HG02852 (cell line): ENCODE data around the gene AP4M1.
A peak's percentile ranks its signal among the peaks of the same experiment; 100 is the strongest.

ENCODE experiments used
- ATAC-seq: cut with Tn5 transposase; IDR thresholded peaks from one replicate; pipeline ENCODE4 v1.9.1; 2021; ENCODE audit warnings: mild to moderate bottlenecking, moderate library complexity; ENCODE audit not compliant: unreplicated experiment

AP4M1 gene

GRCh38 chr7:100085515-100085914 lies 15.9 kb upstream of the AP4M1 start:
- no peak for ATAC-seq

- no peak for ATAC-seq
Observed at GRCh38 chr7:100087055-100087750, 14.2 kb upstream of the AP4M1 start.

GRCh38 chr7:100088095-100088620 lies 13.3 kb upstream of the AP4M1 start:
- ATAC-seq, result peak; percentile 18

DNA sequence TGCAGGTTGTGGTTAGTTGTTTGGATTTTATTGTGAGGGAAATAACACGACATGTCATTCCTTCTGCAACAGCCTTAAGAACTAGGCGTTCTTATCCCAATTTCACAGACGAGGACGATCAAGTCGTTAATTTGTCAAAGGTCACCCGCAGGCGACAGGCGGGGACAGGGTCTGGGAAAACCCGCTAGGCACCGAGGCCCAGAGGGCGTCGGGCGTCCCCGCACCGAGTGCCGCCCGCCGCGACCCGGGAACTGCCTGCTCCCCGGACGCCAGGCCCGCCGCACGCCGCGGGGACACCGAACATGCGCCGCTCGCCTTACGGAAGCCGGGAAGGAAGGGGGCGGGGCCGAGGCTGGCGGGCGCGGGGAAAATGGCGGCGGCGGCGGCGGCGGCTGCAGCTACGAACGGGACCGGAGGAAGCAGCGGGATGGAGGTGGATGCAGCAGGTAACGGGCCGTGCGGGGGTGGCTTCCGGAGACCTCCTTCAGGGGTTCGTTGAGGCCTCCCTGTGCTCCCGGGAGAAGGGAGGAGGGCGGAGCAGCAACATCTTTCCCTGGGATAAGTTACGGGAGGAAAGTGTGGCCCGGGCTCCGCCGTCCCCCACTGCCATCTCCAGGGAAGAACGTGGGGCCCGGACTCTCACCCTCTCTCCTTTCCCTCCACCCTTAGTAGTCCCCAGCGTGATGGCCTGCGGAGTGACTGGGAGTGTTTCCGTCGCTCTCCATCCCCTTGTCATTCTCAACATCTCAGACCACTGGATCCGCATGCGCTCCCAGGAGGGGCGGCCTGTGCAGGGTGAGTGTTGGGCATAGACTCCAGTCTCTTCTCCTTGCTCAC lies 12.6 kb upstream of the AP4M1 start, which contains the start of gene COPS6:
TSS of gene COPS6 (plus strand) at position 349 of the 837 bp plus-strand sequence. CDS start at position 371, 22 bp downstream.
- peak; percentile 63 for ATAC-seq

DNA sequence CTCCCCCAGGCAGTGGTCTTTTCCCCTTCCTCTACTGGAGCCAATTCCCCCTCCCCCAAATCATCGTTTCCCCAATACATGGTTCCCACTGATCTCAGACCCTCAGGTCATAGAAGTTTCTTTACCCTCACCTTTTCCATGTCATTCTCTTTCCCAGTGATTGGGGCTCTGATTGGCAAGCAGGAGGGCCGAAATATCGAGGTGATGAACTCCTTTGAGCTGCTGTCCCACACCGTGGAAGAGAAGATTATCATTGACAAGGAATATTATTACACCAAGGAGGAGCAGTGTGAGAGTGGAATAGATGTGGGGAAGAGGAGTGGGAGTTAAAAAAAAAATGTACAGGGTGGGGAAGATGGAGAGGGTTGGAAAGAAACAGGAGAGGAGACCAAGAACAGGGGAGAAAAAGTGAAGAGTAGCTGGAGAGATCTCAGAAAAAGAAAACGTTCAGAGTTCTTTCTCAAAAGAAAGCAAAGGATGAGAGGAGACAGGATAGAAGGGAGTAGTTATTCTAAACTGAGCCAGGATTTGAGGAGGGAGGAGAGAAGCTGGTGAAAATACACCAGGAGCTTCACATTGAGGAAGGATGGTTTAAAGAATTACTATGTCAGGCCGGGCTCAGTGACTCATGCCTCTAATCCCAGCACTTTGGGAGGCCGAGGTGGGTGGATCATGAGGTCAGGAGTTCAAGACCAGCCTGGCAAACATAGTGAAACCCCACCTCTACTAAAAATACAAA lies 11.8 kb upstream of the AP4M1 start:
- ATAC-seq, result no peak

DNA sequence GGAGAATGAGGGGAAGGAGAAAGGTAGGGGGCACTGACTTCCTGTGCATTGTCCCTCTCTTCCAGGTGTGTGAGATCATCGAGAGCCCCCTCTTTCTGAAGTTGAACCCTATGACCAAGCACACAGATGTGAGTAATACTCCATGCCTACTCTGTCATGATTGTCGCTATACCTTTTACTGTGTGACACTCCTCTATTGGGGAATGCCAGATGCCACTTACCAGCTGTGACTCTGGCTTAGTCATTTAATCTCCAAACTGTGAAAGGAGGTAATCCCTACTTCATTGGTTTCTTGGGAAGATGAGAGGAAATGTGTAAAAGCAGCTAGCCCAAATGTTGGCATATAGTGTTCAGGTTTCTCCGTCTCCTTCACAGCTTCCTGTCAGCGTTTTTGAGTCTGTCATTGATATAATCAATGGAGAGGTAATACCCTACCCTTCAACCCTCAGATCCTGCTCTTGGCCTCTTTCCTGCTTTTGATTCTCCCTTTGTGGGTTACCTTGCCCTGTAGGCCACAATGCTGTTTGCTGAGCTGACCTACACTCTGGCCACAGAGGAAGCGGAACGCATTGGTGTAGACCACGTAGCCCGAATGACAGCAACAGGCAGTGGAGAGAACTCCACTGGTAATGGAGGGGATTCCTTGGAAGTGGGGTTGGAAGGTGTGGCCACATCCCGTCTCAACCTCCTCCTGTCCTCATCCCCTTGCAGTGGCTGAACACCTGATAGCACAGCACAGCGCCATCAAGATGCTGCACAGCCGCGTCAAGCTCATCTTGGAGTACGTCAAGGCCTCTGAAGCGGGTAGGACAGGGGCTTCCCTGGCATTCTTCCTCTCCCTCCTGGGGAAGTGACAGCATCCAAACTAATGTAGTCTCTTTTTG lies 10.7 kb upstream of the AP4M1 start:
- no peak for ATAC-seq

DNA sequence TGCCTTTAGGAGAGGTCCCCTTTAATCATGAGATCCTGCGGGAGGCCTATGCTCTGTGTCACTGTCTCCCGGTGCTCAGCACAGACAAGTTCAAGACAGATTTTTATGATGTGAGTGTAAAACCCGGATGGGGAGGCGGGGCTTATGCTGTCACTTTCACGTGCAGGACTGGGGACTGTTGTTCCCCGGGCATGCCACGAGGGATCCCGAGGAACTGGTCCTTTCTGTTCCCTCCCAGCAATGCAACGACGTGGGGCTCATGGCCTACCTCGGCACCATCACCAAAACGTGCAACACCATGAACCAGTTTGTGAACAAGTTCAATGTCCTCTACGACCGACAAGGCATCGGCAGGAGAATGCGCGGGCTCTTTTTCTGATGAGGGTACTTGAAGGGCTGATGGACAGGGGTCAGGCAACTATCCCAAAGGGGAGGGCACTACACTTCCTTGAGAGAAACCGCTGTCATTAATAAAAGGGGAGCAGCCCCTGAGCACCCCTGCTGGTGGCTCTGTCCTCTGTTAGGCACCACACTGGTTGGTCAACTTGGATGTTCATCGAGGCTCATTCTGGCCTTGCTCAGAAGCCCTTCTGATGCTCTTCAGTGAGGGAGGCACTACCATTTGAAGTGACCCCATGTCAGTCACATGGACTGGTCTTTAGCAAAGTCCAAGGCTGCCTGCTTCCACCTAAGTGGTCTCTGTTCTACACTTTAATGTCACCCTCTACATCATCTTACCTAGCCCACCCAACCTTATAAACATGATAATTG lies 9.8 kb upstream of the AP4M1 start:
- ATAC-seq, result no peak

DNA sequence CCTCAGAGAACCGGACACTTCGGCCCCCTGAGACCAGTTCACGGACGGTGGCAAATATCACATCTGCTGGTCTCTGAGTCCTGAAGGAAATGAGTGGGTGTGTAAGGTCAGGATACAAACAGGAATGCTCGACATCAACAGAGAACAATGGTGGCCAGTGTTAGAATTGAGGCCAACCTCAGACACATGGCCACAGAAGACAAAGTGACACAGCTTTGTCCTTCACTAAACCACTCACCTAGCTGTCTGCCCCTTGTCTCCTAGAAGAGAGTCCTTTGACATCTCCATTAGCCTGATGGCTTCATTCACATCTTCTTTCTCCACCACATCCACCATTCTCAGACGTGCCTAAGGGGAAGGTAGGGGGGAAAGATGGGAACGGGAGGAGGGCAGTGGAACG lies 8.4 kb upstream of the AP4M1 start:
- no peak for ATAC-seq

GRCh38 chr7:100093498-100093897 lies 7.9 kb upstream of the AP4M1 start:
- ATAC-seq, result no peak

- ATAC-seq, result no peak
Observed at GRCh38 chr7:100093925-100094486, 7.4 kb upstream of the AP4M1 start.

DNA sequence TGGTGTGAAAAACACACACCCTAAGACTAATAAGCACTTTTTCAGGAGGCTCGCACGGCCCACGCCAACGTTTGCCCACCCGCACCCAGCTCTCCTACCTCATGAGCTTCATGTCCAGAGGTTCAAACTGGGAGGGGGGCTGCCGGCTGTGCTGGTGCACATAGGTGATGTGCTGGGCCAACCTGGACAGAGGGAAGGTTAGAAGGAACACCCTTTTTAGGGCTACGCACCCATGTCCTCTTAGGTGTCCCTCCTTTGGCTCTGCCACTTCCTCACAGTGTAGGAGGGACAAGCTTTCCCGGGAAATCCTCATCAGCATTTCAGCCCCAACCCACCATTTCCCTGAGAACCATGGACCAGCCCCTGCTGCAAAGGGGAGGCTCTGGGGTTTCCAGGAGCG lies 6.2 kb upstream of the AP4M1 start:
- no peak for ATAC-seq

- no peak for ATAC-seq
Observed at GRCh38 chr7:100095704-100096103, 5.7 kb upstream of the AP4M1 start.

DNA sequence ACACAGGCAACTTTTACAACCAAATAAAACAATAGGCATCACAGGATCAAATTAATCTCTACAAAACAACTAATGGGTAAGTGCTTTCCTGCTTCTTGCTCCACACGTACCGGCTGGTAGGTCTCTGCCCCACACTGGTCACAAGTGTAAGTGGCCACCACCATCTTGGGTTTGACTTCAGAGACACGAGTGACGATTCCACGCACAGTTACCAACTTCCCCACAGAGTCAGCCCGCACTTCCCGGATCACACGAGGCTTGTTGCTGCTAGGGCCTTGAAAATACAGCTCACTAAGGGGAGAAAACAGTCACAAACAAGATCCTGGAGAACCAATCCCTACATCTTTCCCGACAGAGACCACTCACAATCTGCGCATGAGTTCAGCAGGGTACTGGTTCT lies 2.5 kb upstream of the AP4M1 start:
- ATAC-seq, result no peak

DNA sequence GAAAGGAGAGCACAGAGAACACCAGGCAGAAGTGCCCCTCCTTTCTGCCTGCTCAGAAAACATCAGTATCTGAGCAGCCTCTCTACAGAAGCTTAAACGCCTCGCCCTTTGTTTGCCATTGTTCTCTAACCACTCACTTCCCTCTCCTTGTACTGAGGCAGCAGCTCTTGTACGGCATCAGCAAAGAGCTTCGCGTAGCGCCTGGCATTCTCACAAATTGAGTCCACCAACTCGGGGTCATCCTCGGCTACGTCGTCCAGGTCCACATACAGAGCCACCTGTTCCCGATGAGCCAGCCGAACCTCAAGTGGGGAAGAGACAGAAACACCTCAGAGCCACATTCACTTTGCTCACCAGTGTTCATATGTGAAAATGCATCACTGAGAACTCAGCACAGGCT lies 2.0 kb upstream of the AP4M1 start:
- no peak for ATAC-seq

DNA sequence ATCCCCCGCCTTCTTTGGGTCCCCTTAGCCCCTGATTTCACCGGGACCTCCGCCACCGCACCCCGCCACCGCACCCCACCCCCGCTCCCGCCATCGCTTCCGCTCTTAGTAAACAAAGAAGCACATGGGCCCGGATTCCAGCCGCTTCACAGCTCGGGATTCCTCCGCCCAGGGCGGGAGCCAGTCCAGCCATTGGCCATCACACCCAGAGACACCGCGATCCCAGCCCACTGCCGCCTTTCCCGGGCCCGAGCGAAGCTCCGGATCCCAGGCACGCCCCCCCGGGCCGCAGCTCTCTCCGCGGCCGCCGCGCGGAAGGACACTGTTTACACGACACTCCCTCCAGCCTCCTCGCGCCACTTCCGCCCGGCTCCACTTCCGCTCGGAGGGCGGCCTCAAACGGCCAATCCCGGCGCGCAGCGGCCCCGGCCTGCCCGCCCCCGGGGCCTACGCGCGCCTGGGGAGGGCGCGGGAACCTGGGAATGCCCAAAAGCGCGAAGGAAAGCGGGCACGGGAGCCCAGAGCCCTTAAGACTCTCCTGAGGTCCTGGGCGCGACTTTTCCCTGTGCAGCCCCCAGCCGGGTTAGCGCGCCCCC lies 925 bp upstream of the AP4M1 start:
- peak; percentile 63 for ATAC-seq

GRCh38 chr7:100102950-100103840 lies 1.8 kb downstream of the AP4M1 start:
- no peak for ATAC-seq

DNA sequence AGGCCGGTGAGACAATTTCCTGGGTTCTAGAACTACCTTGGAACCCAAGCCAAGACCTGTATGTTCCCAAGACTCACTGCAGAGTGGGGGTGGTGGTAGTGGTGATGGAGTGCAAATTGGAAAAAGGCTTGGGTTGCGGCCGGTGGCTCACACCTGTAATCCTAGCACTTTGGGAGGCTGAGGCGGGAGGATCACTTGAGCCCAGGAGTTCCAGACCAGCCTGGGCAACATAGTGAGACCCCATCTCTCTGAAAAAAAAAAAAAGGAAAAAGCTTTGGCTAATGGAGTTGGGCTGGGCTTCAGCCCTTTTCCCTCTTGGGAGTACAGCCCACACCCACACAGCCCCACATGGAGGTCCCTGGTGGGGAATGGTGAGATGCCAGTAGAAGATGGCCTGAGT lies 4.1 kb downstream of the AP4M1 start:
- ATAC-seq, result no peak

GRCh38 chr7:100106633-100107032 lies 5.2 kb downstream of the AP4M1 start:
- ATAC-seq, result no peak
